ENCODE results near the gene TOPORS. TPM values are rescaled to one million over a fixed set of nuclear protein-coding genes. Genes with fewer than 3 reads are reported as not detected.

TOPORS gene
- total RNA-seq, 1 experiment from 2014 or later: 26.1 TPM

GRCh38 chr9:32525709-32526030, 26.7 kb downstream of the TOPORS start:
- H3K27ac Mint-ChIP-seq: peak overlapping the region; percentile 97
- ChIA-PET POLR2A (interaction anchor here (1.0 to 4.2 kb wide), 4 partner anchors 22 to 141 kb away, joined by 3 to 36 read pairs (median 4); partner anchors contain the start of genes ACO1, SMIM27 and TOPORS), CTCF (interaction anchor here (0.6 to 3.9 kb wide), 25 partner anchors 13 to 274 kb away, joined by 3 to 94 read pairs (median 5); partner anchors contain the start of genes ACO1, SMIM27 and TOPORS)
- TF ChIP-seq NR3C1 (CRISPR knock-in tag; conservative IDR thresholded peaks at IDR 0.05; ENCODE audit: low read depth): no peak
- no peak for TF ChIP-seq ZSCAN18 (CRISPR knock-in tag; IDR thresholded peaks at IDR 0.05)
- TF ChIP-seq RORB (CRISPR knock-in tag; IDR thresholded peaks at IDR 0.05): no peak
- no peak for TF ChIP-seq ZNF671 (CRISPR knock-in tag; IDR thresholded peaks at IDR 0.05)
- TF ChIP-seq PREB (CRISPR knock-in tag; IDR thresholded peaks at IDR 0.05; ENCODE audit: borderline replicate concordance): no peak
- TF ChIP-seq AFF4 (CRISPR knock-in tag; IDR thresholded peaks at IDR 0.05; ENCODE audit: borderline replicate concordance): no peak
- TF ChIP-seq OVOL2 (CRISPR knock-in tag; IDR thresholded peaks at IDR 0.05; ENCODE audit: borderline replicate concordance): no peak
- no peak for TF ChIP-seq ESRRA (CRISPR knock-in tag; IDR thresholded peaks at IDR 0.05; ENCODE audit: borderline replicate concordance)
- TF ChIP-seq EMX1 (CRISPR knock-in tag; IDR thresholded peaks at IDR 0.05): no peak
- no peak for TF ChIP-seq STAT6 (CRISPR knock-in tag; conservative IDR thresholded peaks at IDR 0.05; ENCODE audit: low read depth)
- no peak for TF ChIP-seq IRF1 (CRISPR knock-in tag; IDR thresholded peaks at IDR 0.05)
- TF ChIP-seq ZNF138 (CRISPR knock-in tag; conservative IDR thresholded peaks at IDR 0.05): no peak
- no peak for TF ChIP-seq NR2C2 (CRISPR knock-in tag; IDR thresholded peaks at IDR 0.05)
- no peak for TF ChIP-seq NFE2L1 (CRISPR knock-in tag; IDR thresholded peaks at IDR 0.05)
- no peak for TF ChIP-seq NFATC4 (CRISPR knock-in tag; IDR thresholded peaks at IDR 0.05)
- peaks cover 14% of the 10 kb centered on the region for H3K4me1 Mint-ChIP-seq
- peak overlapping the region; percentile 82 for H3K4me3 Mint-ChIP-seq
- H3K9me3 Mint-ChIP-seq: peaks cover 27% of the 10 kb centered on the region
- peaks cover 31% of the 10 kb centered on the region for H3K36me3 Mint-ChIP-seq
- no peak for ATAC-seq
- H3K27me3 Mint-ChIP-seq (ENCODE audit: low read depth): no peaks in the 10 kb centered on the region
- DNase-seq (ENCODE audit: low spot score): no peak

Measured in WTC11 (cell line).